ENCODE data around the gene RNF224. TPM values are rescaled to one million over a fixed set of nuclear protein-coding genes. Genes with fewer than 3 reads are reported as not detected.

Gene RNF224
- total and polyA plus RNA-seq, 2 experiments from 2014 or later = 0.63 TPM; not detected in 1

- TF ChIP-seq ZNF462 (CRISPR knock-in tag; IDR thresholded peaks at IDR 0.05) (no peak), EZH2phosphoT487 (IDR thresholded peaks at IDR 0.05; ENCODE audit: unreplicated experiment) (no peak), JUNB (IDR thresholded peaks at IDR 0.05; ENCODE audit: unreplicated experiment) (no peak), CREB1 (CRISPR knock-in tag; IDR thresholded peaks at IDR 0.05; ENCODE audit: low read depth) (no peak), ZNF114 (CRISPR knock-in tag; IDR thresholded peaks at IDR 0.05) (no peak), POLR2AphosphoS5 (IDR thresholded peaks at IDR 0.05; ENCODE audit: low read depth) (no peak), ZNF331 (CRISPR knock-in tag; IDR thresholded peaks at IDR 0.05; ENCODE audit: low read depth) (no peak), NANOG (IDR thresholded peaks at IDR 0.05; ENCODE audit: borderline replicate concordance) (no peak), STAT1 (IDR thresholded peaks at IDR 0.05; ENCODE audit: unreplicated experiment) (no peak)
- TF ChIP-seq, protein P1, sequence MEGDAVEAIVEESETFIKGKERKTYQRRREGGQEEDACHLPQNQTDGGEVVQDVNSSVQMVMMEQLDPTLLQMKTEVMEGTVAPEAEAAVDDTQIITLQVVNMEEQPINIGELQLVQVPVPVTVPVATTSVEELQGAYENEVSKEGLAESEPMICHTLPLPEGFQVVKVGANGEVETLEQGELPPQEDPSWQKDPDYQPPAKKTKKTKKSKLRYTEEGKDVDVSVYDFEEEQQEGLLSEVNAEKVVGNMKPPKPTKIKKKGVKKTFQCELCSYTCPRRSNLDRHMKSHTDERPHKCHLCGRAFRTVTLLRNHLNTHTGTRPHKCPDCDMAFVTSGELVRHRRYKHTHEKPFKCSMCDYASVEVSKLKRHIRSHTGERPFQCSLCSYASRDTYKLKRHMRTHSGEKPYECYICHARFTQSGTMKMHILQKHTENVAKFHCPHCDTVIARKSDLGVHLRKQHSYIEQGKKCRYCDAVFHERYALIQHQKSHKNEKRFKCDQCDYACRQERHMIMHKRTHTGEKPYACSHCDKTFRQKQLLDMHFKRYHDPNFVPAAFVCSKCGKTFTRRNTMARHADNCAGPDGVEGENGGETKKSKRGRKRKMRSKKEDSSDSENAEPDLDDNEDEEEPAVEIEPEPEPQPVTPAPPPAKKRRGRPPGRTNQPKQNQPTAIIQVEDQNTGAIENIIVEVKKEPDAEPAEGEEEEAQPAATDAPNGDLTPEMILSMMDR (conservative IDR thresholded peaks at IDR 0.05; ENCODE audit: low read depth in 2 of 2) = no peak
These were observed 34.4 kb upstream of the RNF224 start (continued) for GRCh38 chr9:137192859-137193258.
